GM21423 (cell line): ENCODE measurements around the gene CAPN7.

ENCODE experiments used
- ATAC-seq: cut with Tn5 transposase; IDR thresholded peaks from one replicate; pipeline ENCODE4 v1.9.1; 2021; ENCODE audit warnings: mild to moderate bottlenecking, moderate library complexity; ENCODE audit not compliant: unreplicated experiment

CAPN7 gene

GRCh38 chr3:15294929-15295328 lies 88.9 kb downstream of the CAPN7 start:
- ATAC-seq = no peak

DNA sequence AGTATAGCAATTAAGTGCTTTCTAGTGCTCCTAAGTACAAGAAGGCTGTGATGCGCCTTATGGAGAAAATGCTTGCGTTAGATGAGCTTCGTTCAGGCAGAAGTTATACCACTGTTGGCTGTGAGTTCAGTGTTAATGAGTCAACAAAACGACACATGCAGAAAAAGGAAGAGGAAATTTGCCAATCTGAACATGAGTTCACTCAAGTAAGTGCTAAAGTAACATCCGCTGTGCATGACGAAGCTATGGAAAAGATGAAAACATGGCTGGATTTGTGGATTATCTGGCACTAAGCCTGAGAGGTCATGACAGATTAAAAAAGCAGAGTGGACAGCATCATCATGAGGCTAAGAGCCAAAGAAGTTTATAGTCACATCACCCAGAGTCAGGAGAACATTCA lies 89.5 kb downstream of the CAPN7 start:
- ATAC-seq = no peak

DNA sequence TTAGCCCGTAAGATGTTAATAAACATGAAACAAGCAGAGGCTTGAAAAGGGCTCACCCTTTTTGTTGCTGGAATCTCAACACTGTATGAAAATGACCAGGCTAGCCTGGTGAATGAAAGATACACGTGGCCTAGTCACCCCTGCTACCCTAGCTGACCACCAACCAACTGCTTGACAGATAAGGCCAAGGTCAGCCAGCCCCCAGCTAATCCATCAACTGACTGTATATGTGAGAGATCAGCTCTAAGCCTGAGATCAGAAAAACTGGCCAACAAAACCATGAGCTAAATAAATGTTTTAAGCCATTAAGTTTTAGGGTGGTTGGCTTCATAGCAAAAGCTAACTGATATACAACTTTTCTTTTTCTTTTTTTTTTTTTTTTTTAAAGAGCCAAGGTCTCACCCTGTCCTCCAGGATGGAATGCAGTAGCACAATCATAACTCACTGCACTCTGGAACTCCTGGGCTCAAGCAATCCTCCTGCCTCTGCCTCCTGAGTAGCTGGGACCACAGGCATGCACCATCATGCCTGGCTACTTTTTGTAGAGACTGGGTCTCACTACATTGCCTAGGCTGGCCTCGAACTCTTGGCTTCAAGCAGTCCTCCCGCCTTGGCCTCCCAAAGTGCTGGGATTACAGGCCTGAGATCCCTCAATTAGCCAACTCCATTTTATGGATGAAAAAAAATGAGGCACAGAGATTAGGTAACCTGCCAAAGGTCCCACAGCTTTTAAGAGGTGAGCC lies 91.7 kb downstream of the CAPN7 start:
- ATAC-seq = no peak

- no peak for ATAC-seq
Measured at GRCh38 chr3:15298504-15298903, 92.5 kb downstream of the CAPN7 start.

GRCh38 chr3:15299036-15299435 lies 93.0 kb downstream of the CAPN7 start:
- no peak for ATAC-seq

GRCh38 chr3:15300323-15301078 lies 94.5 kb downstream of the CAPN7 start:
- ATAC-seq = no peak

DNA sequence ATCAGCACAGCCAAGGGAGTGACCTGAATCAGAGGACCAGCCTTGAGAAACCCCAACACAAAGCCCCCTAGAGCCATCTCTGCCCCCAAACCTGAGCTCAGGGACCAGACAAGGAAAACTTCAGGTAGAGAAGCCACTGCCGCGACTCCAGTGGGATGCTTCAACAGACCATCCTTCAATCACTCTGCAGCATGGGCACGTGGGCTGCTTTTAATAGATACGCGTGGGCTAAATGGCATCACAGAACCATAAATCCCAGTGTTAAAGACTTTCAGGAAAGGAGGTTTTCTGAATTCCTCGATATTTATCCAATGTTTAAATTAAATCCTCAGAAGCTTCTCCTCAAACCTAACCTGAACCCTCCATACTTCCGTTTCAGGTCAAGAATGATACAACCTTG lies 95.7 kb downstream of the CAPN7 start:
- no peak for ATAC-seq
